Activated naive CD8-positive, alpha-beta T cell treated with anti-CD3 and anti-CD28 coated beads, Interleukin-2, amount 50 U/mL, for 24 hours (primary cell): ENCODE results near the gene SNORC.
"Not testable (repeated sequence)": the region's sequence is repeated elsewhere in the genome, so short reads cannot be mapped to it uniquely, and the experiment has no call there.

Experiments
- ATAC-seq: fragments of 150-1000 bp; cut with Tn5 transposase; one replicate; pipeline ENCODE4 v1.10.0; 2021
- DNase-seq: peaks from one replicate; pipeline ENCODE4 v3.0.0; 2021
- H3K27ac Mint-ChIP-seq: one replicate; pipeline ENCODE4 v1.8.0; 2021; ENCODE audit warnings: mild to moderate bottlenecking, mixed read lengths
- H3K27me3 Mint-ChIP-seq: one replicate; pipeline ENCODE4 v1.8.0; 2021; ENCODE audit warnings: mixed read lengths
- H3K36me3 Mint-ChIP-seq: one replicate; pipeline ENCODE4 v1.8.0; 2021; ENCODE audit warnings: low read depth, mixed read lengths
- H3K4me1 Mint-ChIP-seq: one replicate; pipeline ENCODE4 v1.8.0; 2021; ENCODE audit warnings: mixed read lengths
- H3K4me3 Mint-ChIP-seq: one replicate; pipeline ENCODE4 v1.8.0; 2021; ENCODE audit warnings: mild to moderate bottlenecking, moderate library complexity, mixed read lengths
- H3K9me3 Mint-ChIP-seq: one replicate; pipeline ENCODE4 v1.8.0; 2021; ENCODE audit warnings: mixed read lengths

Gene SNORC

GRCh38 chr2:232870018-232870765, at the start of gene SNORC:
Gene SNORC, plus strand, starts transcription at chr2:232870264. Its CDS starts 78 bp downstream, at chr2:232870342.
- H3K4me3 Mint-ChIP-seq = no peak within 1 kb of the TSS
- no peak for DNase-seq
- no peaks in the 10 kb centered on the region for H3K4me1 Mint-ChIP-seq
- no peaks in the 10 kb centered on the region for H3K36me3 Mint-ChIP-seq
- H3K27me3 Mint-ChIP-seq = peaks cover 2% of the 10 kb centered on the region
- H3K27ac Mint-ChIP-seq = no peak within 1 kb of the TSS
- H3K9me3 Mint-ChIP-seq = no peaks in the 10 kb centered on the region
- no peak for ATAC-seq

GRCh38 chr2:232829988-232830387, 40.1 kb upstream of the SNORC start:
- peaks cover 52% of the 10 kb centered on the region for H3K36me3 Mint-ChIP-seq
- DNase-seq (no peak), ATAC-seq (no peak)
- H3K9me3 Mint-ChIP-seq = no peaks in the 10 kb centered on the region
- no peak overlapping the region for H3K27ac Mint-ChIP-seq
- H3K27me3 Mint-ChIP-seq = no peaks in the 10 kb centered on the region
- no peak overlapping the region for H3K4me3 Mint-ChIP-seq
- peaks cover 2% of the 10 kb centered on the region for H3K4me1 Mint-ChIP-seq

- Mint-ChIP-seq H3K4me3 (no peak overlapping the region), H3K27ac (no peak overlapping the region), H3K4me1 (peaks cover 2% of the 10 kb centered on the region), H3K36me3 (peaks cover 46% of the 10 kb centered on the region), H3K9me3 (no peaks in the 10 kb centered on the region), H3K27me3 (no peaks in the 10 kb centered on the region)
- DNase-seq (no peak), ATAC-seq (no peak)
Observed at GRCh38 chr2:232831496-232831895, 38.6 kb upstream of the SNORC start.

GRCh38 chr2:232833830-232834229, 36.2 kb upstream of the SNORC start:
- H3K27ac Mint-ChIP-seq = no peak overlapping the region
- DNase-seq (no peak), ATAC-seq (no peak)
- no peaks in the 10 kb centered on the region for H3K27me3 Mint-ChIP-seq
- H3K4me3 Mint-ChIP-seq = no peak overlapping the region
- no peaks in the 10 kb centered on the region for H3K9me3 Mint-ChIP-seq
- peaks cover 39% of the 10 kb centered on the region for H3K36me3 Mint-ChIP-seq
- H3K4me1 Mint-ChIP-seq = peaks cover 20% of the 10 kb centered on the region

- Mint-ChIP-seq H3K27me3 (no peaks in the 10 kb centered on the region), H3K4me3 (no peak overlapping the region), H3K9me3 (no peaks in the 10 kb centered on the region), H3K4me1 (peaks cover 27% of the 10 kb centered on the region), H3K36me3 (peaks cover 49% of the 10 kb centered on the region), H3K27ac (no peak overlapping the region)
- ATAC-seq (no peak), DNase-seq (no peak)
Observed at GRCh38 chr2:232835687-232836208, 34.3 kb upstream of the SNORC start.

- no peak for ATAC-seq
- Mint-ChIP-seq H3K9me3 (no peaks in the 10 kb centered on the region), H3K4me1 (peaks cover 27% of the 10 kb centered on the region), H3K27ac (peak overlapping the region; percentile 48), H3K27me3 (no peaks in the 10 kb centered on the region), H3K4me3 (no peak overlapping the region), H3K36me3 (peaks cover 45% of the 10 kb centered on the region)
- no peak for DNase-seq
Observed at GRCh38 chr2:232836934-232837333, 33.1 kb upstream of the SNORC start.

- Mint-ChIP-seq H3K27me3 (no peaks in the 10 kb centered on the region), H3K9me3 (no peaks in the 10 kb centered on the region), H3K36me3 (peaks cover 46% of the 10 kb centered on the region), H3K27ac (peak overlapping the region; percentile 78), H3K4me1 (peaks cover 27% of the 10 kb centered on the region), H3K4me3 (peak overlapping the region; percentile 37)
- DNase-seq = peak; percentile 62
- peak; percentile 95 for ATAC-seq
Observed at GRCh38 chr2:232838406-232838874, 31.6 kb upstream of the SNORC start.

- H3K36me3 Mint-ChIP-seq = peaks cover 47% of the 10 kb centered on the region
- no peaks in the 10 kb centered on the region for H3K27me3 Mint-ChIP-seq
- no peak overlapping the region for H3K4me3 Mint-ChIP-seq
- no peak for DNase-seq
- H3K4me1 Mint-ChIP-seq = peaks cover 27% of the 10 kb centered on the region
- H3K9me3 Mint-ChIP-seq = no peaks in the 10 kb centered on the region
- peak overlapping the region; percentile 58 for H3K27ac Mint-ChIP-seq
- no peak for ATAC-seq
Observed at GRCh38 chr2:232839411-232840079, 30.5 kb upstream of the SNORC start.

GRCh38 chr2:232842689-232843088, 27.4 kb upstream of the SNORC start:
- peaks cover 18% of the 10 kb centered on the region for H3K4me1 Mint-ChIP-seq
- no peak for DNase-seq
- ATAC-seq = no peak
- no peaks in the 10 kb centered on the region for H3K9me3 Mint-ChIP-seq
- no peak overlapping the region for H3K27ac Mint-ChIP-seq
- peaks cover 50% of the 10 kb centered on the region for H3K36me3 Mint-ChIP-seq
- H3K4me3 Mint-ChIP-seq = no peak overlapping the region
- H3K27me3 Mint-ChIP-seq = no peaks in the 10 kb centered on the region

GRCh38 chr2:232843834-232844233, 26.2 kb upstream of the SNORC start:
- H3K27me3 Mint-ChIP-seq = no peaks in the 10 kb centered on the region
- peaks cover 7% of the 10 kb centered on the region for H3K4me1 Mint-ChIP-seq
- no peak overlapping the region for H3K4me3 Mint-ChIP-seq
- peaks cover 55% of the 10 kb centered on the region for H3K36me3 Mint-ChIP-seq
- DNase-seq (no peak), ATAC-seq (no peak)
- H3K27ac Mint-ChIP-seq = no peak overlapping the region
- no peaks in the 10 kb centered on the region for H3K9me3 Mint-ChIP-seq

- H3K4me1 Mint-ChIP-seq = no peaks in the 10 kb centered on the region
- H3K4me3 Mint-ChIP-seq = no peak overlapping the region
- ATAC-seq (no peak), DNase-seq (no peak)
- H3K9me3 Mint-ChIP-seq = no peaks in the 10 kb centered on the region
- no peak overlapping the region for H3K27ac Mint-ChIP-seq
- peaks cover 47% of the 10 kb centered on the region for H3K36me3 Mint-ChIP-seq
- no peaks in the 10 kb centered on the region for H3K27me3 Mint-ChIP-seq
Observed at GRCh38 chr2:232846055-232846454, 24.0 kb upstream of the SNORC start.

GRCh38 chr2:232850039-232850438, 20.0 kb upstream of the SNORC start:
- Mint-ChIP-seq H3K4me3 (no peak overlapping the region), H3K9me3 (no peaks in the 10 kb centered on the region), H3K27ac (no peak overlapping the region), H3K4me1 (no peaks in the 10 kb centered on the region), H3K27me3 (no peaks in the 10 kb centered on the region), H3K36me3 (peaks cover 36% of the 10 kb centered on the region)
- no peak for ATAC-seq
- DNase-seq = no peak

GRCh38 chr2:232852081-232852480, 18.0 kb upstream of the SNORC start:
- H3K36me3 Mint-ChIP-seq = peaks cover 34% of the 10 kb centered on the region
- not testable (repeated sequence) for ATAC-seq, H3K27me3 Mint-ChIP-seq, H3K9me3 Mint-ChIP-seq, H3K4me3 Mint-ChIP-seq, H3K4me1 Mint-ChIP-seq, DNase-seq, H3K27ac Mint-ChIP-seq

GRCh38 chr2:232852676-232853075, 17.4 kb upstream of the SNORC start:
- H3K27me3 Mint-ChIP-seq = no peaks in the 10 kb centered on the region
- no peak for ATAC-seq
- H3K27ac Mint-ChIP-seq = no peak overlapping the region
- no peak overlapping the region for H3K4me3 Mint-ChIP-seq
- peaks cover 36% of the 10 kb centered on the region for H3K36me3 Mint-ChIP-seq
- no peaks in the 10 kb centered on the region for H3K9me3 Mint-ChIP-seq
- DNase-seq = no peak
- H3K4me1 Mint-ChIP-seq = no peaks in the 10 kb centered on the region

- Mint-ChIP-seq H3K36me3 (peaks cover 43% of the 10 kb centered on the region), H3K9me3 (no peaks in the 10 kb centered on the region), H3K4me3 (no peak overlapping the region), H3K27ac (no peak overlapping the region), H3K4me1 (no peaks in the 10 kb centered on the region), H3K27me3 (no peaks in the 10 kb centered on the region)
- no peak for ATAC-seq
- DNase-seq = no peak
Observed at GRCh38 chr2:232854082-232854481, 16.0 kb upstream of the SNORC start.
